A549 (cell line): ENCODE results near the gene LAMC3. TPM values are rescaled to one million over a fixed set of nuclear protein-coding genes. Genes with fewer than 3 reads are reported as not detected.

ENCODE experiments used
- ATAC-seq, 2 experiments: fragments of 200-7000 bp in 1 of 2; fragments of >200 bp in 1 of 2; cut with Nextera tagmentation in 1 of 2; cut with Tn5 transposase in 1 of 2; 3 replicates each; pipeline versions ENCODE4 v1.8.0 to v1.9.1; 2018 to 2020; ENCODE audit warnings: mild to moderate bottlenecking in 1 of 2, moderate library complexity in 1 of 2
- CTCF ChIA-PET: fragments of 300-600 bp; sonication (Branson Sonifier 250); formaldehyde crosslinking; extraction: SDS; loops from one replicate; lab custom pipeline; 2021; ENCODE audit warnings: antibody characterized with exemption, inconsistent platforms; lab: Yijun Ruan, JAX
- POLR2A ChIA-PET: fragments of 350-600 bp; formaldehyde crosslinking; extraction: SDS; loops from one replicate; lab custom pipeline; 2021; ENCODE audit warnings: antibody characterized with exemption, inconsistent platforms; lab: Yijun Ruan, JAX
- DNase-seq, 2 experiments: peaks; one replicate each; pipeline versions ENCODE4 v3.0.0 to v3.0.0-alpha.2; 2011 to 2016; ENCODE audit warnings: low read depth in 1 of 2, low spot score in 1 of 2
- FAIRE-seq: peaks from 2 replicates; lab custom pipeline; 2011; peaks lifted over from hg19 to GRCh38; lab: Jason Lieb, UNC
- H3K27ac ChIP-seq, 2 experiments: fragments of >200 bp; sonication (Bioruptor Twin); formaldehyde crosslinking; 3 replicates each; pipeline ENCODE4 v1.5.1; 2016 to 2017
- H3K4me1 ChIP-seq: fragments of >200 bp; sonication (Bioruptor Twin); formaldehyde crosslinking; 3 replicates; pipeline ENCODE4 v1.6.1; 2016
- H3K4me2 ChIP-seq: fragments of >200 bp; sonication (Bioruptor Twin); formaldehyde crosslinking; 3 replicates; pipeline ENCODE4 v1.6.1; 2016
- H3K4me3 ChIP-seq: fragments of >200 bp; sonication (Bioruptor Twin); formaldehyde crosslinking; 3 replicates; pipeline ENCODE4 v1.5.1; 2016
- H3K9me3 ChIP-seq: fragments of >200 bp; sonication (Bioruptor Twin); formaldehyde crosslinking; 3 replicates; pipeline ENCODE4 v1.6.1; 2016
- BCL3 ChIP-seq: fragments of >200 bp; sonication (Bioruptor Twin); formaldehyde crosslinking; IDR thresholded peaks from 3 replicates; pipeline ENCODE4 v1.6.1; 2016
- CHD2 ChIP-seq: fragments of 150-350 bp; IDR thresholded peaks from 2 replicates; pipeline ENCODE4 v1.6.1; 2014; ENCODE audit warnings: low read length; ENCODE audit not compliant: partially characterized antibody
- EHF ChIP-seq: fragments of 250-450 bp; sonication (Bioruptor Pico); IDR thresholded peaks from 2 replicates; pipeline ENCODE4 v1.5.0; 2020; ENCODE audit warnings: mild to moderate bottlenecking
- EHMT2 ChIP-seq: fragments of 200-600 bp; sonication (generic); IDR thresholded peaks from 2 replicates; pipeline ENCODE4 v1.6.1; 2016; ENCODE audit warnings: antibody characterized with exemption, low read depth, mild to moderate bottlenecking, moderate library complexity
- FOSL2 ChIP-seq, 2 experiments: fragments of 450-650 bp in 1 of 2; fragments of >200 bp in 1 of 2; sonication (Bioruptor Twin) in 1 of 2; formaldehyde crosslinking; IDR thresholded peaks; 2 replicates each; pipeline versions ENCODE4 v1.5.0 to v1.6.1; 2016 to 2020; ENCODE audit warnings: mild to moderate bottlenecking in 1 of 2, moderate library complexity in 1 of 2
- HES2 ChIP-seq: fragments of >200 bp; sonication (Bioruptor Twin); formaldehyde crosslinking; IDR thresholded peaks from 2 replicates; pipeline ENCODE4 v1.6.1; 2016
- HOXA7 ChIP-seq: fragments of 250-450 bp; sonication (Bioruptor Pico); IDR thresholded peaks from 2 replicates; pipeline ENCODE4 v1.5.0; 2020; ENCODE audit warnings: mild to moderate bottlenecking, moderate library complexity
- KDM5A ChIP-seq: fragments of 200-600 bp; sonication (generic); IDR thresholded peaks from 2 replicates; pipeline ENCODE4 v1.6.1; 2016; ENCODE audit warnings: antibody characterized with exemption, mild to moderate bottlenecking
- MAX ChIP-seq: IDR thresholded peaks from 2 replicates; pipeline ENCODE4 v1.6.1; 2012
- MAZ ChIP-seq: fragments of 150-350 bp; IDR thresholded peaks from 2 replicates; pipeline ENCODE4 v1.6.1; 2014; ENCODE audit warnings: antibody characterized with exemption, low read depth, low read length, borderline replicate concordance
- NR3C1 ChIP-seq: fragments of >200 bp; sonication (Bioruptor Twin); formaldehyde crosslinking; IDR thresholded peaks from 3 replicates; pipeline ENCODE4 v1.6.1; 2017
- PHF8 ChIP-seq: fragments of 200-600 bp; sonication (generic); IDR thresholded peaks from 2 replicates; pipeline ENCODE4 v1.6.1; 2016; ENCODE audit warnings: low read depth, mild to moderate bottlenecking, antibody characterized with exemption, moderate library complexity, borderline replicate concordance
- POLR2A ChIP-seq: IDR thresholded peaks from 2 replicates; pipeline ENCODE4 v1.6.1; 2012; ENCODE audit warnings: mild to moderate bottlenecking, low read length
- RFX5 ChIP-seq: fragments of 450-650 bp; IDR thresholded peaks from 2 replicates; pipeline ENCODE4 v1.7.1; 2014; ENCODE audit warnings: antibody characterized with exemption, mild to moderate bottlenecking, moderate library complexity
- SREBF2 ChIP-seq: fragments of 450-650 bp; IDR thresholded peaks from 2 replicates; pipeline ENCODE4 v1.6.1; 2014; ENCODE audit warnings: mild to moderate bottlenecking, moderate library complexity
- TP53 ChIP-seq: fragments of 250-450 bp; sonication (Bioruptor Pico); IDR thresholded peaks from 2 replicates; pipeline ENCODE4 v1.5.0; 2021; ENCODE audit warnings: mild to moderate bottlenecking, moderate library complexity
- ZC3H11A ChIP-seq: fragments of 450-650 bp; IDR thresholded peaks from 2 replicates; pipeline ENCODE4 v1.6.1; 2014; ENCODE audit warnings: antibody characterized with exemption, mild to moderate bottlenecking
- ZSCAN20 ChIP-seq: fragments of 250-450 bp; sonication (Bioruptor Pico); IDR thresholded peaks from 2 replicates; pipeline ENCODE4 v1.8.0; 2022; ENCODE audit warnings: mild to moderate bottlenecking, moderate library complexity
- WGBS: methylation state at CpG from one replicate; pipeline ENCODE4 v1.1.6; 2017; ENCODE audit errors: missing lambda C conversion rate; 5-methylcytosine and 5-hydroxymethylcytosine counted together
- polyA plus RNA-seq, 4 experiments: library from polyadenylated mRNA; depleted of rRNA in 3 of 4; stranded (reverse); fragments of >200 nt; fragmentation: RNase III in 1 of 4; extraction: RNeasy Plus Mini Kit Qiagen cat#74134 plus additional on column Dnase treatment in 1 of 4; gene quantifications; 2 replicates in 3 of 4; 3 replicates in 1 of 4; pipeline ENCODE4 v1.2.3, GENCODE V29; 2011 to 2017
- small RNA-seq, 6 experiments: library from RNA; depleted of rRNA; stranded (forward); fragments of <200 nt; gene quantifications; one replicate each; pipeline ENCODE3, GENCODE V24; 2012
- TF ChIP-seq, protein P1 (sequence below): fragments of 150-350 bp; IDR thresholded peaks from 2 replicates; pipeline ENCODE4 v1.6.1; 2014; ENCODE audit warnings: low read depth, mild to moderate bottlenecking, low read length

The LAMC3 gene
- polyA plus RNA-seq, 2 of the 4 experiments (the other 2 are of a cell fraction), result 1.0 to 1.5 TPM

GRCh38 chr9:131140550-131140949 is 131.6 kb downstream of the LAMC3 start:
- no peak for DNase-seq
- TF ChIP-seq BCL3 (no peak), ZC3H11A (no peak), POLR2A (no peak), SREBF2 (no peak), ZSCAN20 (CRISPR knock-in tag) (no peak), NR3C1 (no peak), TP53 (CRISPR knock-in tag) (no peak), MAZ (no peak), RFX5 (no peak), FOSL2 (IDR thresholded peaks at IDR 0.05) (no peak), FOSL2 (CRISPR knock-in tag; IDR thresholded peaks at IDR 0.05) (no peak), PHF8 (no peak), CHD2 (no peak), KDM5A (no peak)
- TF ChIP-seq, protein P1, sequence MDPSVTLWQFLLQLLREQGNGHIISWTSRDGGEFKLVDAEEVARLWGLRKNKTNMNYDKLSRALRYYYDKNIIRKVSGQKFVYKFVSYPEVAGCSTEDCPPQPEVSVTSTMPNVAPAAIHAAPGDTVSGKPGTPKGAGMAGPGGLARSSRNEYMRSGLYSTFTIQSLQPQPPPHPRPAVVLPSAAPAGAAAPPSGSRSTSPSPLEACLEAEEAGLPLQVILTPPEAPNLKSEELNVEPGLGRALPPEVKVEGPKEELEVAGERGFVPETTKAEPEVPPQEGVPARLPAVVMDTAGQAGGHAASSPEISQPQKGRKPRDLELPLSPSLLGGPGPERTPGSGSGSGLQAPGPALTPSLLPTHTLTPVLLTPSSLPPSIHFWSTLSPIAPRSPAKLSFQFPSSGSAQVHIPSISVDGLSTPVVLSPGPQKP, result no peak
- TF ChIP-seq, all 56 proteins: peak for 0
- no peak for FAIRE-seq
- POLR2A ChIA-PET, result no interaction called here
- CTCF ChIA-PET, result interaction anchor here (1.9 kb wide), 1 partner anchor 196 kb away, joined by 5 read pairs; no protein-coding TSS in a partner anchor
- Histone ChIP-seq H3K9me3 (no peaks in the 10 kb centered on the region), H3K4me2 (no peak overlapping the region), H3K4me3 (no peak overlapping the region), H3K4me1 (no peaks in the 10 kb centered on the region), H3K27ac (no peak overlapping the region)
- ATAC-seq, result no peak
- WGBS, result 94% methylated on average over 3 of the region's 3 CpGs

DNA sequence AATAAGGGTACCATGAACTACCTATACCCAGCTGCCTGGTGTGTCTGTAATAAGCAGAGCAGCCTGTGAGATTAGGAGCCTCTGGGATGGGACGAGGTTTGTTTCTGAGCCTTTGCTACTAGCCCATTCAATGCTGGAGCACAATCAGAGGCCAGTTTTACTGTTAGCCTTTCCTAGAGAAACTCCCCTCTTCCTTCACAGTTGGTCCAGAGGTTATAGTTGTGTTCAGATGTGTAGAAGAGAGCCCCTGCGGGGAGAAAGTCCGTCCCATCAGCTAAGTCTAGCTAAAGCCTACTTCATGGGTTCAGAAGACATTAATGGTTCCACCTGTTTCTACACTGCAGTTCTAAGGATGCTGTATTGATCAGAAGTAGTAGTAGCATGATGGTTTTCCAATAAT is 133.2 kb downstream of the LAMC3 start:
- POLR2A ChIA-PET, result no interaction called here
- Histone ChIP-seq H3K4me3 (no peak overlapping the region), H3K4me2 (no peak overlapping the region), H3K9me3 (no peaks in the 10 kb centered on the region), H3K4me1 (no peaks in the 10 kb centered on the region), H3K27ac (no peak overlapping the region)
- WGBS, result 91% methylated on average over 3 of the region's 3 CpGs
- DNase-seq (no peak), ATAC-seq (no peak; a peak in 1 of 6 replicates), FAIRE-seq (no peak)
- TF ChIP-seq PHF8 (no peak), BCL3 (no peak), EHF (CRISPR knock-in tag) (no peak), MAX (no peak), POLR2A (no peak), FOSL2 (IDR thresholded peaks at IDR 0.05) (no peak), FOSL2 (CRISPR knock-in tag; IDR thresholded peaks at IDR 0.05) (no peak), HOXA7 (no peak), EHMT2 (no peak), HES2 (no peak)
- CTCF ChIA-PET, result no interaction called here

Small RNA genes lying within 50 kb of the gene (small RNA-seq; reads per million reads assigned to genes)
- gene RF00322, result 0 reads per million in 6 experiments
- gene RNU6-881P, result 0 reads per million in 6 experiments

Other genes starting within 250 kb of the LAMC3 start
- gene ABL1, start 173.9 kb upstream of the LAMC3 start, polyA plus RNA-seq (2011; rRNA removed), result 26.5 and 37.5 TPM in 2 replicates
- gene ABL1, start 173.9 kb upstream of the LAMC3 start, polyA plus RNA-seq (2017; fragmentation: RNase III; extraction: RNeasy Plus Mini Kit Qiagen cat#74134 plus additional on column Dnase treatment), result 30.0 to 32.6 TPM (median 32.4 TPM) in 3 replicates
- gene QRFP, start 112.4 kb upstream of the LAMC3 start, polyA plus RNA-seq (2011; rRNA removed), result not detected in 2 replicates
- gene QRFP, start 112.4 kb upstream of the LAMC3 start, polyA plus RNA-seq (2017; fragmentation: RNase III; extraction: RNeasy Plus Mini Kit Qiagen cat#74134 plus additional on column Dnase treatment), result not detected in 3 replicates
- gene FIBCD1, start 69.9 kb upstream of the LAMC3 start, polyA plus RNA-seq (2011; rRNA removed), result 4.8 and 4.9 TPM in 2 replicates
- 3.5 to 5.0 TPM (median 4.8 TPM) in 3 replicates for gene FIBCD1, start 69.9 kb upstream of the LAMC3 start, polyA plus RNA-seq (2017; fragmentation: RNase III; extraction: RNeasy Plus Mini Kit Qiagen cat#74134 plus additional on column Dnase treatment)
- gene AIF1L, start 87.4 kb downstream of the LAMC3 start, polyA plus RNA-seq (2011; rRNA removed), result 1.7 and 2.8 TPM in 2 replicates
- 1.6 to 1.8 TPM (median 1.7 TPM) in 3 replicates for gene AIF1L, start 87.4 kb downstream of the LAMC3 start, polyA plus RNA-seq (2017; fragmentation: RNase III; extraction: RNeasy Plus Mini Kit Qiagen cat#74134 plus additional on column Dnase treatment)
- gene NUP214, start 116.4 kb downstream of the LAMC3 start, polyA plus RNA-seq (2011; rRNA removed), result 14.4 and 25.8 TPM in 2 replicates
- 18.5 to 21.2 TPM (median 19.3 TPM) in 3 replicates for gene NUP214, start 116.4 kb downstream of the LAMC3 start, polyA plus RNA-seq (2017; fragmentation: RNase III; extraction: RNeasy Plus Mini Kit Qiagen cat#74134 plus additional on column Dnase treatment)